Kidney (tissue), 14 donors: ENCODE measurements around the gene SYNGAP1. TPM values are rescaled to one million over a fixed set of nuclear protein-coding genes. Genes with fewer than 3 reads are reported as not detected.
A peak's percentile ranks its signal among the peaks of the same experiment; 100 is the strongest.

Experiments
- DNase-seq, 5 donors: peaks; one replicate each; pipeline ENCODE4 v3.0.0-alpha.2; 2013 to 2020
- FAIRE-seq: peaks from 2 replicates; lab custom pipeline; 2012; peaks lifted over from hg19 to GRCh38; lab: Jason Lieb, UNC
- H3K27ac ChIP-seq, 2 donors: one replicate each; pipeline ENCODE4 v1.7.0; 2013; ENCODE audit warnings: low read depth in 2 of 2, low read length in 2 of 2, inconsistent platforms in 1 of 2
- H3K27me3 ChIP-seq: one replicate; pipeline ENCODE4 v1.7.1; 2013; ENCODE audit warnings: low read length, inconsistent platforms; ENCODE audit not compliant: control insufficient read depth, insufficient read depth
- H3K36me3 ChIP-seq, 3 donors: one replicate each; pipeline versions ENCODE4 v1.7.0 to v1.7.1; 2013; ENCODE audit warnings: low read length in 3 of 3, control low read depth in 1 of 3, inconsistent platforms in 1 of 3; ENCODE audit not compliant: insufficient read depth in 3 of 3, control insufficient read depth in 2 of 3
- H3K4me1 ChIP-seq, 3 donors: one replicate each; pipeline versions ENCODE4 v1.7.0 to v1.7.1; 2013; ENCODE audit warnings: low read length in 3 of 3, inconsistent platforms in 1 of 3, low read depth in 1 of 3; ENCODE audit not compliant: control insufficient read depth in 2 of 3, insufficient read depth in 2 of 3
- H3K4me3 ChIP-seq, 3 donors: one replicate each; pipeline versions ENCODE4 v1.7.0 to v1.8.1; 2013; ENCODE audit warnings: low read length in 3 of 3, control low read depth in 1 of 3, inconsistent platforms in 1 of 3
- H3K9ac ChIP-seq, 3 donors: one replicate each; pipeline versions ENCODE4 v1.7.0 to v1.7.1; 2013; ENCODE audit warnings: low read length in 3 of 3, control low read depth in 1 of 3, inconsistent platforms in 1 of 3
- H3K9me3 ChIP-seq, 3 donors: one replicate each; pipeline versions ENCODE4 v1.7.0 to v1.7.1; 2013; ENCODE audit warnings: low read length in 3 of 3, control low read depth in 1 of 3, inconsistent platforms in 1 of 3; ENCODE audit not compliant: control insufficient read depth in 2 of 3, insufficient read depth in 1 of 3
- CTCF ChIP-seq: IDR thresholded peaks from 3 replicates; pipeline ENCODE4 v1.5.1; 2012; ENCODE audit warnings: mild to moderate bottlenecking, moderate library complexity, borderline replicate concordance; ENCODE audit not compliant: insufficient read depth; ENCODE audit errors: extremely low read depth
- intact Hi-C: fragments of 100-400 bp; cut with DNase I; formaldehyde crosslinking; loops from one replicate; pipeline ENCODE4 v1.11.1; 2022
- polyA plus RNA-seq: library from polyadenylated mRNA; stranded (reverse); fragments of 350-450 nt; fragmentation: Illumina TruSeq; extraction: RNeasy Lipid Tissue Mini Kit (QIAGEN cat#74804); gene quantifications from one replicate; pipeline ENCODE4 v1.2.3, GENCODE V29; 2014; ENCODE audit warnings: low read depth, low replicate concordance; ENCODE audit not compliant: insufficient read depth
- total RNA-seq: library from RNA; stranded (reverse); fragmentation: NEBNext Ultra II Directional; extraction: Animal tissue kit (Norgen Biotek cat#: 25700); gene quantifications from one replicate; pipeline ENCODE4 v1.2.1, GENCODE V29; 2021
- donor health status: control.
- donor health status: control.
- donor health status: control.
- donor health status: control.
- donor health status: control.
- donor health status: DM: yes; HTN: yes; CAD: no.
- donor health status: Normal renal cell carcinoma (clear cell type).

The SYNGAP1 gene
- total and polyA plus RNA-seq, 2 donors from 2014 or later: 2.7 to 17.8 TPM

DNA sequence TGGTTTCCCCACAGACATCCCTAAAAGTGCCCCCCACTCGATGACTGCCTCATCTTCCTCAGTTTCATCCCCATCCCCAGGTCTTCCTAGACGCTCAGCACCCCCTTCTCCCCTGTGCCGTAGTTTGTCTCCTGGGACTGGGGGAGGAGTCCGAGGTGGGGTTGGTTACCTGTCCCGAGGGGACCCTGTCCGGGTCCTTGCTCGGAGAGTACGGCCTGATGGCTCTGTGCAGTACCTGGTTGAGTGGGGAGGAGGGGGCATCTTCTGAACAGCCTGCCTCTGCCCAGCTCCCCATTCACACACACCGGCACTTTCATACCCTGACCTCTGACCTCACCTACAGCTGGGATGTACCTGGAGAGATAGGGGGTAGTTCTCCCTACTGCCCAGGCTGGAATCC is 4.0 kb upstream of the SYNGAP1 start:
- H3K9ac ChIP-seq: no peak overlapping the region
- TF ChIP-seq CTCF: no peak
- FAIRE-seq (no peak), DNase-seq (no peak)
- no peak overlapping the region for H3K4me3 ChIP-seq
- H3K27me3 ChIP-seq: no peaks in the 10 kb centered on the region
- H3K4me1 ChIP-seq: peaks cover 0 to 34% (median 5%) of the 10 kb centered on the region in 3 donors
- no peaks in the 10 kb centered on the region for H3K9me3 ChIP-seq
- peaks cover 0 to 26% (median 22%) of the 10 kb centered on the region in 3 donors for H3K36me3 ChIP-seq
- H3K27ac ChIP-seq: no peak overlapping the region
- intact Hi-C loops: no loop called here

- H3K4me3 ChIP-seq: peak overlapping the region; percentile 81 to 86 (median 85)
- DNase-seq (no peak), FAIRE-seq (no peak)
- H3K27ac ChIP-seq: no peak overlapping the region
- intact Hi-C loops: no loop called here
- peaks cover 0 to 26% (median 22%) of the 10 kb centered on the region in 3 donors for H3K36me3 ChIP-seq
- peaks cover 0 to 32% (median 5%) of the 10 kb centered on the region in 3 donors for H3K4me1 ChIP-seq
- TF ChIP-seq CTCF: no peak
- H3K27me3 ChIP-seq: no peaks in the 10 kb centered on the region
- no peaks in the 10 kb centered on the region for H3K9me3 ChIP-seq
- peak overlapping the region; percentile 4 to 75 (median 64) for H3K9ac ChIP-seq
Observed at GRCh38 chr6:33416386-33417127, 3.3 kb upstream of the SYNGAP1 start.

GRCh38 chr6:33417128-33417902 is 2.5 kb upstream of the SYNGAP1 start:
- Histone ChIP-seq H3K4me1 (peaks cover 0 to 30% (median 5%) of the 10 kb centered on the region in 3 donors), H3K36me3 (peaks cover 0 to 25% (median 22%) of the 10 kb centered on the region in 3 donors), H3K27ac (peak overlapping the region; percentile 69 to 91), H3K27me3 (no peaks in the 10 kb centered on the region), H3K9me3 (no peaks in the 10 kb centered on the region), H3K4me3 (peak overlapping the region; percentile 81 to 86 (median 85)), H3K9ac (peak overlapping the region; percentile 55 to 75 (median 64))
- DNase-seq: peak in 2 of 5 donors; percentile 77 to 83
- no peak for TF ChIP-seq CTCF
- intact Hi-C loops: no loop called here
- FAIRE-seq: no peak
